Transverse colon (tissue), 4 donors: Measurements from ENCODE around the gene ENG.

Experiments
- POLR2A ChIP-seq: fragments of 450-650 bp; IDR thresholded peaks from one replicate; pipeline ENCODE4 v1.6.1; 2016; ENCODE audit warnings: antibody characterized with exemption, mild to moderate bottlenecking, moderate library complexity
- POLR2AphosphoS5 ChIP-seq, 3 donors: sonication (generic); formaldehyde crosslinking; IDR thresholded peaks; one replicate each; pipeline ENCODE4 v1.6.1; 2016; ENCODE audit warnings: antibody characterized with exemption in 3 of 3
- TF ChIP-seq, protein P1 (sequence below), 5 experiments: fragments of 200-600 bp in 3 of 5; fragments of 450-650 bp in 2 of 5; sonication (generic) in 3 of 5; IDR thresholded peaks; 1 replicate in 2 of 5; 2 replicates in 3 of 5; pipeline ENCODE4 v1.5.1; 2016 to 2017; ENCODE audit warnings: antibody characterized with exemption in 5 of 5, inconsistent platforms in 3 of 5, mild to moderate bottlenecking in 2 of 5, moderate library complexity in 1 of 5

DNA sequence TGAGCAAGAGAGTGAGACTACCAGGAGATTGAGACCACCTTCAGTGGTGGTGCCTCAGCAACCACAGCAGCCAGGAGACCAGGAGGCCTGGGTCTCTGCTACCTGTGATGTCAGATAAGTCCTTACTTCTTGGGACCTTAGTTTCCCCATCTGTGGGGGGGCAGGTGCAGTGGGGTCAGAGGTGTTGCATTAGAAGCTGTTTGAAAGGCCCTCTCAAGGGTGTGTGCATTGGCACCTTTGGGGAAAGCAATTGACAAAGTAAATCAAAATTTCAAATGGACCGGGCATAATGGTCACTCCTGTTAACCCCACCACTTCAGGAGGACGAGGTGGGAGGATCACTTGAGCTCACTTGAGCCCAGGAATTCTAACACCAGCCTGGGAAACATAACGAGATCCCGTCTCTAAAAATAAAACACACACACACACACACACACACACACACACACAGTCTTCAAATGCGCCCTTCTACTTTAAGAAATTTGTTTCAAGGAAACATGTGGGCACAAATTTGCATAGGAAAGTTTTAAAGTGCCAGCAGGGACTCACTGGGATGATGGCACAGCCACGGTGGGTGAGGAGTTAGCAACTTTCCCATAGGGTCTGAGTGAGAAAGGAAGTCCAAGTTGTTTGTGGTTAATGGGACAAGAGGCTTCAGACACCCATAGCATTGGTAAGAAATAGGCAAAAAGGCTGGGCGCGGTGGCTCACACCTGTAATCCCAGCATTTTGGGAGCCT is 24.4 kb upstream of the ENG start:
- TF ChIP-seq, protein P1, sequence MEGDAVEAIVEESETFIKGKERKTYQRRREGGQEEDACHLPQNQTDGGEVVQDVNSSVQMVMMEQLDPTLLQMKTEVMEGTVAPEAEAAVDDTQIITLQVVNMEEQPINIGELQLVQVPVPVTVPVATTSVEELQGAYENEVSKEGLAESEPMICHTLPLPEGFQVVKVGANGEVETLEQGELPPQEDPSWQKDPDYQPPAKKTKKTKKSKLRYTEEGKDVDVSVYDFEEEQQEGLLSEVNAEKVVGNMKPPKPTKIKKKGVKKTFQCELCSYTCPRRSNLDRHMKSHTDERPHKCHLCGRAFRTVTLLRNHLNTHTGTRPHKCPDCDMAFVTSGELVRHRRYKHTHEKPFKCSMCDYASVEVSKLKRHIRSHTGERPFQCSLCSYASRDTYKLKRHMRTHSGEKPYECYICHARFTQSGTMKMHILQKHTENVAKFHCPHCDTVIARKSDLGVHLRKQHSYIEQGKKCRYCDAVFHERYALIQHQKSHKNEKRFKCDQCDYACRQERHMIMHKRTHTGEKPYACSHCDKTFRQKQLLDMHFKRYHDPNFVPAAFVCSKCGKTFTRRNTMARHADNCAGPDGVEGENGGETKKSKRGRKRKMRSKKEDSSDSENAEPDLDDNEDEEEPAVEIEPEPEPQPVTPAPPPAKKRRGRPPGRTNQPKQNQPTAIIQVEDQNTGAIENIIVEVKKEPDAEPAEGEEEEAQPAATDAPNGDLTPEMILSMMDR (IDR thresholded peaks at IDR 0.05): no peak
- TF ChIP-seq POLR2A (no peak), POLR2AphosphoS5 (IDR thresholded peaks at IDR 0.05) (no peak)
